ENCODE measurements around the gene CIROP.

CIROP gene

GRCh38 chr14:23054000-23054811 is 50.6 kb downstream of the CIROP start:
- peak; percentile 5 for TF ChIP-seq CTCF (IDR thresholded peaks at IDR 0.05; ENCODE audit: low read depth, low read length, missing control alignments)
- H3K4me3 ChIP-seq (ENCODE audit: low read depth, low read length), result no peak overlapping the region
- in situ Hi-C loops (cut with HindIII; ENCODE audit: low sequenced_read_pairs), result no loop called here
- no peak for DNase-seq (ENCODE audit: low read depth)

GRCh38 chr14:23053426-23053825 is 51.4 kb downstream of the CIROP start:
- H3K4me3 ChIP-seq (ENCODE audit: low read depth, low read length), result no peak overlapping the region

GRCh38 chr14:23052671-23053070 is 52.1 kb downstream of the CIROP start:
- no peak for TF ChIP-seq CTCF (IDR thresholded peaks at IDR 0.05; ENCODE audit: low read depth, low read length, missing control alignments)
- in situ Hi-C loops (cut with HindIII; ENCODE audit: low sequenced_read_pairs), result no loop called here
- DNase-seq (ENCODE audit: low read depth), result no peak
- H3K4me3 ChIP-seq (ENCODE audit: low read depth, low read length), result no peak overlapping the region

More at GRCh38 chr14:23053426-23053825, 51.4 kb downstream of the CIROP start:
- no peak for DNase-seq (ENCODE audit: low read depth)
- no peak for TF ChIP-seq CTCF (IDR thresholded peaks at IDR 0.05; ENCODE audit: low read depth, low read length, missing control alignments)
- in situ Hi-C loops (cut with HindIII; ENCODE audit: low sequenced_read_pairs), result no loop called here

GRCh38 chr14:23052182-23052623 is 52.6 kb downstream of the CIROP start:
- DNase-seq (ENCODE audit: low read depth), result no peak
- H3K4me3 ChIP-seq (ENCODE audit: low read depth, low read length), result no peak overlapping the region
- peak; percentile 31 for TF ChIP-seq CTCF (IDR thresholded peaks at IDR 0.05; ENCODE audit: low read depth, low read length, missing control alignments)
- in situ Hi-C loops (cut with HindIII; ENCODE audit: low sequenced_read_pairs), result no loop called here

- DNase-seq (ENCODE audit: low read depth), result no peak
- in situ Hi-C loops (cut with HindIII; ENCODE audit: low sequenced_read_pairs), result no loop called here
- no peak overlapping the region for H3K4me3 ChIP-seq (ENCODE audit: low read depth, low read length)
- no peak for TF ChIP-seq CTCF (IDR thresholded peaks at IDR 0.05; ENCODE audit: low read depth, low read length, missing control alignments)
Measured at GRCh38 chr14:23051141-23052057, 53.4 kb downstream of the CIROP start.
